Loucy (cell line): ENCODE measurements around the gene CTIF.

Source experiments
- CTCF ChIP-seq: fragments of 200-600 bp; sonication (generic); conservative IDR thresholded peaks from 2 replicates; pipeline ENCODE4 v1.5.1; 2014; ENCODE audit warnings: mild to moderate bottlenecking, antibody characterized with exemption, low read length
- EZH2phosphoT487 ChIP-seq: fragments of 200-600 bp; IDR thresholded peaks from 2 replicates; pipeline ENCODE4 v1.6.1; 2018; ENCODE audit warnings: antibody characterized with exemption, mild to moderate bottlenecking, moderate library complexity, borderline replicate concordance

GRCh38 chr18:48754559-48754958 is 215.7 kb downstream of the CTIF start:
- TF ChIP-seq CTCF, result no peak
- TF ChIP-seq EZH2phosphoT487, result no peak
